GM12874 (cell line): ENCODE measurements around the gene BDKRB2.

Source experiments
- TF ChIP-seq, protein P1 (sequence below): IDR thresholded peaks from 2 replicates; pipeline ENCODE4 v1.5.1; 2011; ENCODE audit warnings: low read depth, mild to moderate bottlenecking, control low read depth, low read length, moderate library complexity; ENCODE audit not compliant: insufficient read depth

BDKRB2 gene

DNA sequence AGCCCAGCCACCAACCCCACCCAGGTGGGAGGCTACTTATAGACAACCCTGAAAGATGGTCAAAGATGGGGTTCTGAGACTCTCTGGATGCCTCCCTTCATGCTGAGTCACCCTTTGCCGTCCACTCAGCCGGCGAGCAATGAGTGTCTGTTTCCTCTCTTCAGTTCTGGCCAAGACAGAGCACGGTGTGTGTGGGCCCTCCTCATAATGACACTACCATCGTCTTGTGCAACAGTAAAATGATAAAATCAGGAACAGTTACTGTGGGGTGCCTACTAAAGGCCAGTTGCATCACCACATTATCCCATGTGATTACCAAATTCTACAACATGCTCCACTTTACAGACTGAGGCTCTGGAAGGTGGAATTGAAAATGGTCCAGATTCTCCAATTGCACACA, 44.4 kb downstream of the BDKRB2 start:
- TF ChIP-seq, protein P1, sequence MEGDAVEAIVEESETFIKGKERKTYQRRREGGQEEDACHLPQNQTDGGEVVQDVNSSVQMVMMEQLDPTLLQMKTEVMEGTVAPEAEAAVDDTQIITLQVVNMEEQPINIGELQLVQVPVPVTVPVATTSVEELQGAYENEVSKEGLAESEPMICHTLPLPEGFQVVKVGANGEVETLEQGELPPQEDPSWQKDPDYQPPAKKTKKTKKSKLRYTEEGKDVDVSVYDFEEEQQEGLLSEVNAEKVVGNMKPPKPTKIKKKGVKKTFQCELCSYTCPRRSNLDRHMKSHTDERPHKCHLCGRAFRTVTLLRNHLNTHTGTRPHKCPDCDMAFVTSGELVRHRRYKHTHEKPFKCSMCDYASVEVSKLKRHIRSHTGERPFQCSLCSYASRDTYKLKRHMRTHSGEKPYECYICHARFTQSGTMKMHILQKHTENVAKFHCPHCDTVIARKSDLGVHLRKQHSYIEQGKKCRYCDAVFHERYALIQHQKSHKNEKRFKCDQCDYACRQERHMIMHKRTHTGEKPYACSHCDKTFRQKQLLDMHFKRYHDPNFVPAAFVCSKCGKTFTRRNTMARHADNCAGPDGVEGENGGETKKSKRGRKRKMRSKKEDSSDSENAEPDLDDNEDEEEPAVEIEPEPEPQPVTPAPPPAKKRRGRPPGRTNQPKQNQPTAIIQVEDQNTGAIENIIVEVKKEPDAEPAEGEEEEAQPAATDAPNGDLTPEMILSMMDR = no peak

DNA sequence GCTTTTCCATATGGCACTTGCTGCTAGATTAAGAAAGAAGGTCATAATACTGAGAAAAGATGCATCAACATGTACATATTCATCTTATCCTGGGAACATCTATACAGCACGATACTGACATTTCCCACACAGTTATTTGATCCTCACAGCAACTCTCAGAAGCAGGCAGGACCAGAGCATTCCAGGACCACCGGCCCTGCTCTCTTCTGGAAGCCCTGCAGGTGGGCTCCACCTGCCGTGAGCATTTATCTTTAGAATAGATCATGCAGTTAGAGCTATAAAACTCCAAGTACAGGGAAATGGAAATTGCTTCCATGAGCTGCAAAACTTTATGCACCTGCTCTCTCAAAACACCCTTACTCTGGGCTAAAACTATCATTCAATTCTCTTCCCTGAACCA, 45.8 kb downstream of the BDKRB2 start:
- TF ChIP-seq, protein P1 = no peak

DNA sequence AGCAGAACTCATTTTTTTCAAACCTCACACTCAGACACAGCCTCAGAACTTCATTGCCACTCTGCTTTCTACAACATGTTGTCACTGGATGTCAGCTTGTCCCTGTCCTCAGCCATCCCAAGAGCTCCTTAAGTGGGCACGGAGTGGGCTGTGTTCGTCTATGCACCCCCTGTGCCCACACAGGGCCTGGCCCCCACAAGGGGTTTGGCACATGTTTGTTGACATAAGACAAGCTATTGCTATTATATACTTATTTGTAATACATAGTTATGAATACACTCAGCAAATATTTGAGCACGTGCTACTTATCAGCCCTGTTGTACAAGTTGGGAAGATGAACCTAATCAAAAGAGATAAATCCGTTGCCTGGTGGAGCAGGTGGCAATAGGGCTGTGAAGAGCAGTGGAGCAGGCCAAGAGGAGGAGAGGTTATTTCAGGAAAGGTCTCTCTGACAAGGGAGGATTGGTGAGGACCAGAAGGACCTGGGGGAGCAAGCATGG, 47.1 kb downstream of the BDKRB2 start:
- TF ChIP-seq, protein P1 = no peak

DNA sequence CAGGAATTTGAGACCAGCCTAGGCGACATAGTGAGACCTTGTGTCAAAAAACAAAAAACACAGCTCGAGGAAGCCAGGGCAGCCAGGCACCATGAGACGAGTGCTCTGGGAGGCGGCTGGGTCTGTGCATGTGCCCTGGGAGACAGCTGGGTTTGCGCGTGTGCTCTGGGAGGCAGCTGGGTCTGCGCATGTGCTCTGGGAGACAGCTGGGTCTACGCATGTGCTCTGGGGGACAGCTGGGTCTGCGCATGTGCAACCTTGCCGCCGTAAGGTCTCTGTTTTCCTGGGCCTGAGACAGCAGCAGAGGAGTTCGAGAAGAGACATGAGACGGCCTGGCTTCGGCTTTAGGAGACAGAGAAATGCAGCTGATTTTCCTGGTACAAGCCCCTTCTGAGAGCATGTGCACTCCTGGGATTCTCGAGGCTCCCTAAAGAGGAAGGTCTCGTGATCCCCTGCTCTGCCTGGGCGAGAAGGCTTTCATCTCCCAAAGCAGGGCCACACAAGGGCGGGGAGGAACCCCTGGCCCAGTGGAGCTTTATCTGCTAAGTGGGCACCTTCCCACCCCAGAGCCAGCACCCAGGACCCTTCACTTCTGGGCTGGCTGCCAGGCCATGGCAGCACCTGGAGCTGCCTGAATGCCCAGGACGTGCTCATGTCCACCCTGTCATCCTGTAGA, 47.8 kb downstream of the BDKRB2 start:
- TF ChIP-seq, protein P1 = no peak

DNA sequence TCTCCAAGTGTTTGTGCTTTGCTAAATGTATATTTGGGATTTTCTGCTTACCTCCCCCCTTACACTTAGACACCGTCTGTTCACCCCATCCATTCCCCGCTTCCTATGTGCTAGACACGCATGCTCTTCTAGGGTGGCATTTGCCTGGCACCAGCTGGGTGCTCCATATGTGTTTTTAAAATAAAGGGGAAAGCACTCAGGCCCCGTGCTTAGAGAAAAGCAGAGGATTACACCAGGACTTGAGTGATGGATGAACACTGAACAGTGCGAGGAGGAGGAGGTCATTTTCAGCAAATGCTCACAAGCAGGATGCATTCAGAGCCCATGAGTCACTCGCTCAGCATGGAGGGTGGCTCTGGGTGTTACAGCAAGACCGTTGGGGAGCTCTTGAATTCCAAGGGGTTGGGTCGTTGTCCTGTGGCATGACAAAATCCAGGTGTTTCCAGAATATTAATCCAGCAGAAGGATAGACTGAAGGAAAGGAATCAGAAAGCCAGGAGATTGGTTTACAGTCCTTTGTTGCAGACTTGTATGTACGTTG, 48.4 kb downstream of the BDKRB2 start:
- TF ChIP-seq, protein P1 = no peak

DNA sequence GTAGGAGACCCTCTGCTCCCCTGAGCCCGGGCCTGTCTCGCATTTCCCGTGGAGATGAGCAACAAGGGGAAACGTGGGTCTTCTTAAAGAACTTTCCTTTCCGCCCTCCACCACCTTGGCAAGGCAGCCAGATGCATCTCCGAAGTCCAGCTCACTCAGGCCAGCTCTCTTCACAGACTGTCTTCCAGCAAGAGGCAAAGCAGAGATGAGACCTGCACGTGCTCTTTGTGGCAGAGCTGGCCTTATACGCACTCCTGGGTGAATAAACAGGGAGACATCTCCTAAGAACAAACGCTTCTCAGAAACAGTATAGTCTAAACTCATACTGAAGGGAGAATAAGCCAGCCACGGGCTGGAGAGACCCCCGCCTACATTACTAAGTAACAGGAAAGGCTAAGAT, 50.0 kb downstream of the BDKRB2 start:
- TF ChIP-seq, protein P1 = no peak

DNA sequence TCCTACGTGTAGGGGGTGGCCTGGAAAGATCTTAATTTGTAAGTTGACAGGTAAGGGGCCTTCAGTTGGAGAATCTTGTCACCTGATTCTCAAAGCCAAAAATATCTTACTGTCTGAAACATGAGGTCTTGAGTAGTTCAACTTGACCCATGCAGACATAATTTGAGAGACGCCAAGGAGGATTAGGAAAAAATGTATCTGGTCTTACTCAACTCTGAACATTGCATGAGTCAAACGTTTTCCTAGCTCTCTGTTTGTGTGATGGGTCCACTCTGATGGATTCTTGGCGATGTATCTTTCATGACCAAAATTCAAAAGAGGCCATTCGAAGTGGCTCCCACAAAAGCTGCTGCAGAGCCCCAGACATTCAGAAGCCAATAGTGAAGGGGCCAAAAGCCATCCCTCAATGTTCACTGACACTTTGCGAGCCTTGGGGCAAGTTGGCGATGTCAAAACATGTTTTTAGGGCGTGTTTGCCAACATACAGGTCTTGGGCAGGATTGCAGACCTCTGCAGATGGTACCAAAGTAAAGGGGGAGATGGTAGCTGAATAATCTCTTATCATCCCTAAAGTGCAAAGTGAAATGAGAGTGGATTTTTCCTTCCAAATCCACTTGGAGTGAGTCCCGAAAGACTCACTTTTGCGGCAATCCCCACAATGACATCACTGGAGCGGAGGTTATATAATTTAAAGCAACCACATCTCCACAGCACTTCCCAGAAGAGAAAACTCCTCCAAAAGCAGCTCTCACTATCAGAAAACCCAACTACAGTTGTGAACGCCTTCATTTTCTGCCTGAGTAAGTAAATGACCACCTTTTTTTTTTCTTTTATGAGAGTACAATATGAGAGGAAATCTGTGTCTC, 51.1 kb downstream of the BDKRB2 start, which contains the start of gene BDKRB1:
TSS of gene BDKRB1 (plus strand) at position 710 of the 866 bp plus-strand sequence. CDS start 7,473 bp downstream, outside the sequence.
- TF ChIP-seq, protein P1 = no peak
